C4-2B (cell line): ENCODE data around the gene EML6.

Source experiments
- H3K27ac ChIP-seq: fragments of 450-650 bp; 2 replicates; pipeline ENCODE4 v1.5.1; 2017
- CTCF ChIP-seq: fragments of 450-650 bp; conservative IDR thresholded peaks from 2 replicates; pipeline ENCODE4 v1.5.1; 2017; ENCODE audit warnings: mild to moderate bottlenecking
- ZFX ChIP-seq: fragments of 450-650 bp; IDR thresholded peaks from 2 replicates; pipeline ENCODE4 v1.6.1; 2017

Gene EML6

DNA sequence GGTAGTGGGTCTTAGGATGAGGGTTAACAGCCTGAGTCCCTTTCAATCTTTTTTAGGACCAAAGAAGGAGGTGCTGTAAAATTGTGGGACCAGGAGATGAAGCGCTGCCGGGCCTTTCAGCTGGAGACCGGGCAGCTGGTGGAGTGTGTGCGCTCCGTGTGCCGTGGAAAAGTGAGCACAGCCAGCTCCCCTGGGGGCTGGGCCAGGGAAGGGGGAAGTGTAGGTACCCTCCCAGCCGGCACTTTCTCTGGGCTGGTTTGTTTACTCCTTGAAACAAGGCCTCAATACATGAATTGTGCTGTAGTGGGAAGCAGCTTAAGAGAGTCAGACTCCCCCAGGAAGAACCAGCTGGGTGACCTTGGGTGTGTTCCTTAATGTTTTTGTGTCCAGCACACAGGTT, 236.7 kb downstream of the EML6 start:
- no peak overlapping the region for H3K27ac ChIP-seq
- TF ChIP-seq CTCF: no peak
- TF ChIP-seq ZFX: no peak

- no peak for TF ChIP-seq ZFX
- no peak for TF ChIP-seq CTCF
- H3K27ac ChIP-seq: no peak overlapping the region
Measured at GRCh38 chr2:54962511-54962910, 239.0 kb downstream of the EML6 start.

- H3K27ac ChIP-seq: no peak overlapping the region
- TF ChIP-seq CTCF: no peak
- TF ChIP-seq ZFX: no peak
Measured at GRCh38 chr2:54962935-54963440, 239.5 kb downstream of the EML6 start.

- no peak for TF ChIP-seq CTCF
- no peak for TF ChIP-seq ZFX
- no peak overlapping the region for H3K27ac ChIP-seq
Measured at GRCh38 chr2:54963476-54963875, 240.0 kb downstream of the EML6 start.

DNA sequence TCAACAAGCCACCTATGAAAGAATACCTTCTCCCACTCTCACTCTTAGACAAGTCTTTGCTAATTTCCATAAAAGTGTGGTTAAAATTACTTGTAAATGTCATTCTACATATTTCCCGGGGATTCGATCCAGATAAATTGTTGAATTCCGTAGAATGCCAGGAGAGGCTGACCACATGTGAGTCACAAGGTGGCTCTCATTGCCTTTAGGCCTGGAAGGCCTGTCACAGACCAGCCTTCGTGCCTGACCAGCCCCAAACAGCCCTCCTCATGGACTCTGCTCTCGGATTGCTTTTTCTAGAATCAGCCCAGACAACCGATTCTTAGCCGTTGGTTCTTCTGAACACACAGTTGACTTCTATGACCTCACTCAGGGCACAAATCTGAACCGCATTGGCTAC, 240.8 kb downstream of the EML6 start:
- TF ChIP-seq ZFX: no peak
- no peak for TF ChIP-seq CTCF
- H3K27ac ChIP-seq: no peak overlapping the region

DNA sequence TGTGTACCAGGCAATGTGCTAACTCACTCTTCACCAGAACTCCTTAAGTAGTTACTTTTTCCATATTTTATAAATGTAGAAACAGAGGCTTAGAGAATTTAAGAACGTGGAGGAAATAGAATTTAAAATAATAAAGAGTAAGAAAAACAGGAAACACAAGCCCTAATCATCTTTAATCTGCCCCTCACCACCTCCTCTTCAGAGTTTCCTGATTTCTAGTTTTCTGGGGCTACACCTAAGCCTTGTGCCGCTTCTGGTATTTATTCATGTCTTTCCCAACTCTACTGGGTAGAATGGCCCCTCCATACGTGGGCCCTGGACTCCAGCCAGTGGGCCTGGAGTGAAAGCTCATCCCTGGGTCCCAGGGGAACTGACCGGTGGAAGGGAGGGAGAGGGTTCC, 241.4 kb downstream of the EML6 start:
- TF ChIP-seq ZFX (no peak), CTCF (no peak)
- no peak overlapping the region for H3K27ac ChIP-seq

GRCh38 chr2:54965425-54965824, 242.0 kb downstream of the EML6 start:
- H3K27ac ChIP-seq: no peak overlapping the region
- TF ChIP-seq ZFX (no peak), CTCF (no peak)
